ENCODE measurements around the gene FRYL.

Gene FRYL

DNA sequence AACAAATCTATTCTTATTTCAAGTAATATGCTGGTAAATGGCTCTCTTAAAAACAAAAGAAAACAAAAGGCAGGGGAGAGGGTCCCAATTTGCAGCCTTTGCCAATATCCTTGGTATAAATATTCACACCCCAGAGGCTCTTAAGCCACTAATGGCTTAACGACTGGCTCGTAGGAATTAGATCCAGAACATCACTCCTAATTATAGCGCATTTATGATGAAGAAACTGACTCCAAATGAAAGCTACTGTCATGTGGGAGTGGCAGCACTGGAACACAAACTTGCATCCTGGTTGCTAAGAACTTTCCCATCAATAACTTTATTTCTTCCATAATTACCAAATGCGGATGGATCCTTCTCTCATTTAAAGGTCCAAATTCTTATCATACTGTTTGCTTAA, 138.7 kb downstream of the FRYL start:
- TF ChIP-seq GATA2 (IDR thresholded peaks at IDR 0.05; ENCODE audit: low read depth, low read length) (no peak), GATA3 (IDR thresholded peaks at IDR 0.05; ENCODE audit: low read depth, low read length) (no peak)

GRCh38 chr4:48640699-48641098, 139.4 kb downstream of the FRYL start:
- TF ChIP-seq GATA3 (IDR thresholded peaks at IDR 0.05; ENCODE audit: low read depth, low read length): no peak
- no peak for TF ChIP-seq GATA2 (IDR thresholded peaks at IDR 0.05; ENCODE audit: low read depth, low read length)

DNA sequence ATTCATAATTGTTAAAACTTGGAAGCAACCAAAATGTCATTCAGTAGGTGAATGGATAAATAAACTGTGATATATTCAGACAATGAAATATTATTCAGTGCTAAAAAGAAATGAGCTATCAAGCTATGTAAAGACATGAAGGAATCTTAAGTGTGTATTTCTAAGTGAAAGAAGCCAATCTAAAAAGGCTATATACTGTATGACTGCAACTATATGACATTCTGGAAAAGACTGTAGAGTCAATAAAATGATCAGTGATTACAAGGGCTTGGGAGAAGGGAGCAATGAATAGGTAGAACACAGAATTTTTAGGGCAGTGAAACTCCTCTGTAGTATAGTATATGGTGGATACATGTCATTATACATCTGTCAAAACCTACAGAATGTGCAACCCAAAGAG, 139.9 kb downstream of the FRYL start:
- no peak for TF ChIP-seq GATA2 (IDR thresholded peaks at IDR 0.05; ENCODE audit: low read depth, low read length)
- no peak for TF ChIP-seq GATA3 (IDR thresholded peaks at IDR 0.05; ENCODE audit: low read depth, low read length)

- TF ChIP-seq GATA2 (IDR thresholded peaks at IDR 0.05; ENCODE audit: low read depth, low read length): no peak
- no peak for TF ChIP-seq GATA3 (IDR thresholded peaks at IDR 0.05; ENCODE audit: low read depth, low read length)
Measured at GRCh38 chr4:48639807-48640206, 140.3 kb downstream of the FRYL start.

DNA sequence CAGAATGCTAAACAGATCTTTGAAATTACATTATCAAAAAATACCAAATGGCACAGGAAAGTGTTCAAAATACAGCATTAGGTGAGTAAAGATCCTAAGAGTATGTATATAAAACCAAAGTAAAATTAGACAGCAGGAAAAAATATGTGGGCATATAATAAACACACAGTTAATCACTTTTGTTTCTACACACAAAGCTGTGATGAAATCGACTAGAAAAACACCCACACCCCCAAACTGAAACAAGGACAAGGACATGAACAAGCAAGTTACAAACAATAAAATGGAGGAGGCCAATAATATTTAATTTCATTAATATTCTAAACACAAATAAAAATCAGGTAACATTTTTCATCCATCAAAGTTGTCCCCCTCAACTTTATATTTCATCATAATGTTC, 143.2 kb downstream of the FRYL start:
- TF ChIP-seq GATA3 (IDR thresholded peaks at IDR 0.05; ENCODE audit: low read depth, low read length) (no peak), GATA2 (IDR thresholded peaks at IDR 0.05; ENCODE audit: low read depth, low read length) (no peak)

GRCh38 chr4:48635980-48636379, 144.1 kb downstream of the FRYL start:
- no peak for TF ChIP-seq GATA2 (IDR thresholded peaks at IDR 0.05; ENCODE audit: low read depth, low read length)
- TF ChIP-seq GATA3 (IDR thresholded peaks at IDR 0.05; ENCODE audit: low read depth, low read length): no peak

DNA sequence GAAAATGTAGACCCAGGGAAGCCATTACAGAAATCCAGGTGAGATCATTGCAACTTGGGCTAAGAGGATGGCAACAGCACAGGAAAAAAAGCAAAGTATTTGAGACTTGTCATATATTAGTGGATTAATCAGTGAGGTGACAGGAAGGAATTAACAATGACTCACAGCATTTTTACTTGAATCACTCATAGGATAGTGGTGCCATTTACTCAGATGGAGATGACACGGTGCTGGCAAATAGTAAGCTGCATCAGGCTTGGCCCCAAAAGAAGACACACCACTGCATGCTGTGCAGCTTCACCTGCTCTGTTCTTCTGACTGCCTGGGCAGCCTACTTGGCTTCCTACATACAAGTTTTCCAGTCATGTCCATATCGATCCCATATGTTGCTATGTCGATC, 144.8 kb downstream of the FRYL start:
- TF ChIP-seq GATA3 (IDR thresholded peaks at IDR 0.05; ENCODE audit: low read depth, low read length) (no peak), GATA2 (IDR thresholded peaks at IDR 0.05; ENCODE audit: low read depth, low read length) (no peak)

DNA sequence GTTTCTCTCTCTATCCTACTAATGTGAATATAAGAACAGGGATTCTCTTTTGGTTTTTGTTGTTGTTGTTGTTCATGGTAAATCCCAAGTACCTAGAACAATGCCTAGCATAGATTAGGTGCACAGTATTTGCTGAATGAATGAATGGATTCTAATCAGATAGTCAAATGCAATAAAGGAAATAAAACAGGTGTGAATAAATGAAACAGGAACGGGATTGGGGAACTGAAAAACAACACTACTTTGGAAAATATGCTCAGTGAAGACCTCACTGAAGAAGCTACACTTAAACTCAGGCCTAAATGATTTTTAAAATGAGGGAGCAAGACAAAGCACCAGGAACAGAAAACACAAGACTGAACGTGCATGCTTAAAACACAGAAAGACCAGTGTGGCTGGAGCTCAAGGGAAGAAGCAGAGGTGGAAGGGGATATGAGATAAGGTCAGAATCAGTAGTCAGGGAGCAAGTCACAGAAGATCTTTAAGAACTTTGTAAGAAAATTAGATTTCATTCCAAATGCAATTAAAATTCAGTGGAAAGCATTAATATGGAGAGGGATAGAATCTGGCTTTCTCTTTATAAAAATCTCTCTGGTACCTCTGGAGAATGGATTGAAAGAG, 145.3 kb downstream of the FRYL start:
- no peak for TF ChIP-seq GATA3 (IDR thresholded peaks at IDR 0.05; ENCODE audit: low read depth, low read length)

DNA sequence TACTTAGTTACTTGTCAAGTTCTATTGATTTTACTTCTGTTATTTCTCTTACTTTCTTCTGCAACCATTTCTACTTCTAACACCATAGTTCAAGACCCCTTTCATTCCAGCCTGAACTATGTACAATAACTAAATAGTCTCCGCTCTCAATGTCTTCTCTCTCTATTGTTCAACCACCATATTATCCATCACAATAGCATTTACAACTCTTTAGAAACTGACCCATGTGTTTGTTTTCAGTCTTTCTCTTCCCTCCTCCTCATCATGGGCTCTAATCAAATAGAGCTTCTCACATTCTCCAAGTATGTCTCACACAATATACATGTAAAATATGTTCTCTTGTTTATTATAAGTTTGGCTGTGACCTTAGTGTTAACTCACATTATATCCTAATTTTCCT, 146.4 kb downstream of the FRYL start:
- TF ChIP-seq GATA3 (IDR thresholded peaks at IDR 0.05; ENCODE audit: low read depth, low read length): no peak
- no peak for TF ChIP-seq GATA2 (IDR thresholded peaks at IDR 0.05; ENCODE audit: low read depth, low read length)

DNA sequence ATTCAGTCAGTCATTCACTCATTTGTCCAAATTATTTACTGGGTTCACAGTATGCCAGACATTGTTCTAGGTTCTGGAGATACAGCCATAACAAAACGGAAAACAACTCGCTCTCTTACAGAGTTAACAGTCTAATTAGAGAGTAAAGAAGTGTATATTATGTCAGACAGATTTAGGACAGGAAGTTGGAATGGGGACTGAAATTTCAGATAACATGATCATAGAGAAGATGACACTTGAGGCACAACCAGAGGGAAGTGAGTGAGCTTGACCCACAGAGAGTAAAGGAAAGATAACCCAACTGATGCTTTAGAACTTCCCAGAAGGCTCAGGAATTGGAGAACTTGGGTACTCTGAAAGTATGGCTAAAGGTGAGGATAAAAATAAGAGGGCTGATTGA, 150.6 kb downstream of the FRYL start:
- TF ChIP-seq GATA2 (IDR thresholded peaks at IDR 0.05; ENCODE audit: low read depth, low read length) (no peak), GATA3 (IDR thresholded peaks at IDR 0.05; ENCODE audit: low read depth, low read length) (no peak)

GRCh38 chr4:48623182-48623780, 156.8 kb downstream of the FRYL start:
- TF ChIP-seq GATA3 (IDR thresholded peaks at IDR 0.05; ENCODE audit: low read depth, low read length) (no peak), GATA2 (IDR thresholded peaks at IDR 0.05; ENCODE audit: low read depth, low read length) (no peak)

DNA sequence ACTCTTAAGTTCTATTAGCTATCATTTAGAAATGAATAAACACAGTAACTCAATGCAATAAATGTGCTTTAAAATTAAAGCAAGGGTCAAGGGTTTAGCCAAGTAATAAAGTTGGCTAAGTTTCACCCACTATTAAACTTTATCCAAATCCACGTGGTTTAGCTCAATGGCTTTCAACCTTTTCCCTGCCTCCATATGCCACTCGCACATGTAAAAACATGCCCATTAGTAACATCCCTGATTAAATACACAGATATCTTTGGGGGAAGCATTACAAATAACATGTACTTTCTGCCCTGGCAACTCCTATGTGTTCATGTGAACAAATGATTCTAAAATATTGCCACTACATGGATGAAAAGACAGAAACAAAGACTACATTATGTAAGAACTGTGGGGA, 159.2 kb downstream of the FRYL start:
- no peak for TF ChIP-seq GATA2 (IDR thresholded peaks at IDR 0.05; ENCODE audit: low read depth, low read length)
- TF ChIP-seq GATA3 (IDR thresholded peaks at IDR 0.05; ENCODE audit: low read depth, low read length): no peak

DNA sequence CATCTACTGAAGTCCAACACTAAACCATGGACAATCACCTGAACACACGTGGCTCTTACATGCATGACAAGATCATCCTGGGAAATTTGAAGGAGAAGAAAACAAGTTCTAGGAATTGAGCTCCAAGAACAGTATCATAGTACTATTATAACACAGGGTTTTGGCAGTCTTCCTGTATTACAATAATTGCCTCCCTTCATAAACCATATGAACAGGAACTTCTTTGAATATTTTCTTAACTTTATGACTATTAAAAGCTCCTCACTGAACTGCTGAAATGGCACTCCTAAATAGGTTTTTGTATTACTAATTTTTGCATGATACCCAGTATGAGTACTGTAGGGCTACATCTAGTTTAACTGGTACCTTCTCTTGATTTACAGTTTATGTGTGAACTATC, 160.0 kb downstream of the FRYL start:
- TF ChIP-seq GATA3 (IDR thresholded peaks at IDR 0.05; ENCODE audit: low read depth, low read length) (no peak), GATA2 (IDR thresholded peaks at IDR 0.05; ENCODE audit: low read depth, low read length) (no peak)

DNA sequence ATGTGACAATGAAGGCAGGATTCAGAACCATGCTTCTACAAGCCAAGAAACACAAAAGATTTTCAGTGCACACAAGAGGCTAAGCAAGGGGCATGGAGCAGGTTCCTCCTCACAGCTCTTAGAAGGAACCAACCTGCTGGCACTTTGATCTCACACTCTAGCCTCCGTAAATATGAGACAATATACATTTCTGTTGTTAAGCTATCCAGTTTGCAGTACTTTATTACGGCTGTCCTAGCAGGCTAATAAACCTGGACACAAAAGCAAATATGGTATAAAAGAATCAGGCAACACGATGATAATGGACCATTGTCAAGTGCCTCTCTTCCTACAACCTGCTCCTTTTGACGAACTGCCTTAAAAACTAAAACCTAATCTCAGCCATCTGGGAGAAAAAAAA, 175.6 kb downstream of the FRYL start:
- TF ChIP-seq GATA2 (IDR thresholded peaks at IDR 0.05; ENCODE audit: low read depth, low read length) (no peak), GATA3 (IDR thresholded peaks at IDR 0.05; ENCODE audit: low read depth, low read length) (no peak)

DNA sequence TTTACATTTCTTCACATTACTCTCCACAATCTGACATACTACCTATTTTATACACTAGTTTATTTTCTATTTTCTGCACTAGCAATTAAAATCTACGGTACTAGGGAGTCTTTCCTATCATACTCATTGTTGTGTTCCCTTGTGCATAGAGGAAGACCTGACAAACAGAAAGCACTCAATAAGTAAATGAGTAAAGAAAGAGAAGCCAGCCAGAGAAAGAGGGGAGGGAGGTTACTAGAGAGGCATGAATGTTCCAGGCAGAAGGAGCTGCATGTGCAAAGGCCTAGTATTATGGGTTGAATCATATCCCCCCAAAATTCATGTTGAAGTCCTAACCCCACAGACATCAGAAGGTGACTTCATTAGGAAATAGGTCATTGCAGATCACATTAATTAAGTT, 176.0 kb downstream of the FRYL start:
- TF ChIP-seq GATA3 (IDR thresholded peaks at IDR 0.05; ENCODE audit: low read depth, low read length): no peak
